Trophoblast cell (in vitro differentiated cells and primary cell): ENCODE results near the gene EPRS1.

Experiments used
- DNase-seq, 2 donors: peaks; one replicate each; pipeline ENCODE4 v3.0.0-alpha.2; 2016
- H2AFZ ChIP-seq: 2 replicates; pipeline ENCODE4 v1.6.1; 2013; ENCODE audit warnings: low read length, moderate library complexity, mild to moderate bottlenecking; ENCODE audit not compliant: insufficient read depth, poor library complexity
- H2AK5ac ChIP-seq: 2 replicates; pipeline ENCODE4 v1.6.1; 2013; ENCODE audit warnings: mild to moderate bottlenecking, low read length
- H2BK120ac ChIP-seq: 2 replicates; pipeline ENCODE4 v1.6.1; 2013; ENCODE audit warnings: low read length, mild to moderate bottlenecking, moderate library complexity; ENCODE audit not compliant: insufficient read depth, poor library complexity
- H2BK12ac ChIP-seq: 2 replicates; pipeline ENCODE4 v1.6.1; 2013; ENCODE audit warnings: mild to moderate bottlenecking, low read length, moderate library complexity
- H2BK5ac ChIP-seq: 2 replicates; pipeline ENCODE4 v1.6.1; 2013; ENCODE audit warnings: low read length, low read depth, moderate library complexity, mild to moderate bottlenecking; ENCODE audit not compliant: poor library complexity
- H3K14ac ChIP-seq: 2 replicates; pipeline ENCODE4 v1.6.1; 2013; ENCODE audit warnings: mild to moderate bottlenecking, low read length
- H3K18ac ChIP-seq: 2 replicates; pipeline ENCODE4 v1.6.1; 2013; ENCODE audit warnings: mild to moderate bottlenecking, low read length
- H3K23ac ChIP-seq: 2 replicates; pipeline ENCODE4 v1.6.1; 2013; ENCODE audit warnings: low read length
- H3K27ac ChIP-seq: 2 replicates; pipeline ENCODE4 v1.5.1; 2013; ENCODE audit warnings: low read depth, mild to moderate bottlenecking, inconsistent platforms, low read length, moderate library complexity
- H3K27me3 ChIP-seq: 2 replicates; pipeline ENCODE4 v1.6.1; 2013; ENCODE audit warnings: inconsistent platforms, mild to moderate bottlenecking, low read length, moderate library complexity; ENCODE audit not compliant: insufficient read depth
- H3K36me3 ChIP-seq, 2 experiments: 1 replicate in 1 of 2; 2 replicates in 1 of 2; pipeline ENCODE4 v1.6.1; 2013; ENCODE audit warnings: low read length in 2 of 2, mild to moderate bottlenecking in 2 of 2, moderate library complexity in 1 of 2; ENCODE audit not compliant: insufficient read depth in 2 of 2, control insufficient read depth in 1 of 2
- H3K4ac ChIP-seq: 2 replicates; pipeline ENCODE4 v1.6.1; 2013; ENCODE audit warnings: low read depth, mild to moderate bottlenecking, low read length, moderate library complexity
- H3K4me1 ChIP-seq, 2 experiments: 1 replicate in 1 of 2; 2 replicates in 1 of 2; pipeline ENCODE4 v1.6.1; 2013; ENCODE audit warnings: low read length in 2 of 2, mild to moderate bottlenecking in 2 of 2, moderate library complexity in 1 of 2; ENCODE audit not compliant: insufficient read depth in 2 of 2, control insufficient read depth in 1 of 2
- H3K4me2 ChIP-seq: 2 replicates; pipeline ENCODE4 v1.6.1; 2013; ENCODE audit warnings: inconsistent platforms, mild to moderate bottlenecking, low read length, moderate library complexity
- H3K4me3 ChIP-seq: 2 replicates; pipeline ENCODE4 v1.5.1; 2013; ENCODE audit warnings: mild to moderate bottlenecking, low read depth, low read length, inconsistent platforms
- H3K79me1 ChIP-seq: one replicate; pipeline ENCODE4 v1.6.1; 2013; ENCODE audit warnings: low read length
- H3K79me2 ChIP-seq: 2 replicates; pipeline ENCODE4 v1.6.1; 2013; ENCODE audit warnings: low read length, mild to moderate bottlenecking; ENCODE audit not compliant: control insufficient read depth, insufficient read depth, poor library complexity
- H3K9ac ChIP-seq: 2 replicates; pipeline ENCODE4 v1.6.1; 2013; ENCODE audit warnings: mild to moderate bottlenecking, low read length
- H3K9me3 ChIP-seq: 2 replicates; pipeline ENCODE4 v1.6.1; 2013; ENCODE audit warnings: low read depth, mild to moderate bottlenecking, control low read depth, inconsistent platforms, low read length; ENCODE audit not compliant: insufficient read depth
- H4K12ac ChIP-seq: 2 replicates; pipeline ENCODE4 v1.6.1; 2013; ENCODE audit warnings: low read depth, mild to moderate bottlenecking, low read length, moderate library complexity
- H4K8ac ChIP-seq: 2 replicates; pipeline ENCODE4 v1.6.1; 2013; ENCODE audit warnings: low read depth, mild to moderate bottlenecking, low read length, moderate library complexity
- H4K91ac ChIP-seq: one replicate; pipeline ENCODE4 v1.6.1; 2013; ENCODE audit warnings: low read depth, mild to moderate bottlenecking, low read length, moderate library complexity
- WGBS: extraction: QIAGEN DNeasy Blood & Tissue Kit; methylation state at CpG from one replicate; pipeline ENCODE4 v1.1.7; 2013; ENCODE audit warnings: missing lambda C conversion rate; ENCODE audit not compliant: insufficient read length, insufficient coverage; ENCODE audit errors: extremely low coverage; 5-methylcytosine and 5-hydroxymethylcytosine counted together

EPRS1 gene

GRCh38 chr1:220076861-220077762 lies 30.8 kb upstream of the EPRS1 start:
- H3K79me1 ChIP-seq, result no peaks in the 10 kb centered on the region
- H2BK12ac ChIP-seq, result no peak overlapping the region
- no peak overlapping the region for H3K4ac ChIP-seq
- no peaks in the 10 kb centered on the region for H3K4me1 ChIP-seq
- no peak overlapping the region for H3K4me3 ChIP-seq
- H3K9me3 ChIP-seq, result no peaks in the 10 kb centered on the region
- H4K8ac ChIP-seq, result no peak overlapping the region
- no peak overlapping the region for H3K27ac ChIP-seq
- WGBS, result no CpG with 5 or more reads among the region's 4 CpGs
- no peaks in the 10 kb centered on the region for H3K27me3 ChIP-seq
- H4K91ac ChIP-seq, result no peak overlapping the region
- no peak overlapping the region for H2BK120ac ChIP-seq
- no peak overlapping the region for H3K18ac ChIP-seq
- H2BK5ac ChIP-seq, result no peak overlapping the region
- DNase-seq, result no peak
- no peak overlapping the region for H3K4me2 ChIP-seq
- no peaks in the 10 kb centered on the region for H3K79me2 ChIP-seq
- no peak overlapping the region for H2AK5ac ChIP-seq
- no peak overlapping the region for H3K9ac ChIP-seq
- H2AFZ ChIP-seq, result no peak overlapping the region
- no peak overlapping the region for H4K12ac ChIP-seq
- peaks cover 8 to 10% of the 10 kb centered on the region in 2 experiments for H3K36me3 ChIP-seq
- no peak overlapping the region for H3K23ac ChIP-seq
- H3K14ac ChIP-seq, result no peak overlapping the region

DNA sequence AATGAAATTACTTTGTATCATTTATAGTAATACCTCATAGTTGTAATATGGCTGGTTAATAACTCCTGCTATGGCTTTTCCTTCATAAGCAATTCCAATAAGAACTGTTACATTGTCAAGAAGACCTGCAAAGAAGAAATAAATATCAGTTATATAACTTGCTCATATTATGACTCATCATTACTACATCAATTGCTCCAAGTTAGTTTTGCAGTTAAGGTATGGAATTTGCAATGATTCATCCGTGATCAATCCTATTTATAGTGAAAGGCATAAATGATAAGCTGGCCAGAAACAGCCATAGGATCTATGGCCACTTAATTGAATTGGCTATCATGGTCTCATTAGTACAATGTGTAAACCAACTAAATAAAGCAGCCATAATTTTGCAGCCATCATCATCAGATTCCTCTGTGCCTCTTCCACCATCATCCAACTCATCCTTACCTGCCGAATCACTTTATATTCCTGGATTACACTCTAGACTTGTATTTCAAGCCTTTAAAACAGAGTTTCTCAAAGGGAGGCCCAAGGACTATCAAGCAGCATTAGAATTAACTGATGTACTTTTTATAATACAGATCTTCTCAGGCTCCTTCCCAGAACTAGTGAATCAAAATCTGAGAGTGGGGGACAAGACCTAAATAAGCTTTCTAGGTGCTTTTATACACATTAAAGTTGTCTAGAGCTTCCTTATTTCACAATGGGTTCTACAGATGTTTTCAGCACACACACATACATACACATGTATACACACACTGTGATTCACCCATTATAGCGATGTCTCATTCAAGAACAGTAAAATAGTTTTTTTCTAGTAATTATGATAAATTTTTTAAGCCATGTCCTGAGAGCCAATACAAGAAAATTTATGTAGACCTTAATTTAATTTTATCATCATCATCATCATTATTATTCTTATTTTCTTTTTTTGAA lies 21.2 kb upstream of the EPRS1 start:
- Histone ChIP-seq H3K79me1 (no peaks in the 10 kb centered on the region), H3K4me1 (no peaks in the 10 kb centered on the region), H3K4ac (no peak overlapping the region), H3K9me3 (no peaks in the 10 kb centered on the region), H2BK5ac (no peak overlapping the region), H3K79me2 (no peaks in the 10 kb centered on the region), H2AFZ (no peak overlapping the region), H3K36me3 (peaks cover 7 to 12% of the 10 kb centered on the region in 2 experiments), H3K4me2 (no peak overlapping the region), H3K9ac (no peak overlapping the region), H3K27me3 (no peaks in the 10 kb centered on the region), H4K8ac (no peak overlapping the region), H4K12ac (no peak overlapping the region), H3K18ac (no peak overlapping the region), H2BK120ac (no peak overlapping the region), H2AK5ac (no peak overlapping the region), H3K14ac (no peak overlapping the region), H3K4me3 (no peak overlapping the region), H3K23ac (no peak overlapping the region), H4K91ac (no peak overlapping the region), H2BK12ac (no peak overlapping the region), H3K27ac (no peak overlapping the region)
- DNase-seq, result no peak
- no CpG with 5 or more reads among the region's 3 CpGs for WGBS

DNA sequence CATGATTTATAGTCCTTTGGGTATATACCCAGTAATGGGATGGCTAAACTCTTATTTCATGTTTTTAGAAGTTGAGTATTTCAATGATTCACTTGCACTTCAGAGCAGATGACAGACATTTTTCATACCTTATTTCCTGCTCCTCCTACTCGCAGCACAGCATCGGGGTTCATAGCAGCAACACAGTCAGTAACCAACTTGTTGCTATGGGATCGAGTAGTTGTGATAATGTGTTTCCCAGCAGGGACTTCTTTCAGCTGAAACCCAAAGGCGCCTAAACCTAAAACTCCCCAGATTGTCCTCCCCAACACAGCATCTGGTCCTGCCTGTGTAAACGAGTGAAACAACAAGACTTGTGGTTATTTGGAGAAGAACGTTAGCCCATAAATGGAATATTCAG lies 16.3 kb upstream of the EPRS1 start:
- Histone ChIP-seq H3K27me3 (no peaks in the 10 kb centered on the region), H3K79me1 (no peaks in the 10 kb centered on the region)

GRCh38 chr1:220060876-220061275 lies 14.6 kb upstream of the EPRS1 start:
- Histone ChIP-seq H3K9me3 (no peaks in the 10 kb centered on the region), H4K12ac (no peak overlapping the region), H3K4me2 (no peak overlapping the region), H3K79me1 (no peaks in the 10 kb centered on the region), H4K8ac (no peak overlapping the region), H3K27me3 (no peaks in the 10 kb centered on the region), H2AK5ac (no peak overlapping the region), H3K23ac (no peak overlapping the region), H2BK5ac (no peak overlapping the region), H3K14ac (no peak overlapping the region), H3K4ac (no peak overlapping the region), H3K4me3 (no peak overlapping the region), H3K4me1 (no peaks in the 10 kb centered on the region), H3K27ac (no peak overlapping the region), H3K36me3 (peaks cover 10 to 14% of the 10 kb centered on the region in 2 experiments), H3K79me2 (no peaks in the 10 kb centered on the region), H2BK12ac (no peak overlapping the region), H2AFZ (no peak overlapping the region), H2BK120ac (no peak overlapping the region), H3K18ac (no peak overlapping the region), H4K91ac (no peak overlapping the region), H3K9ac (no peak overlapping the region)
- no CpG with 5 or more reads among the region's 3 CpGs for WGBS
- DNase-seq, result no peak

More for the DNA sequence above, 16.3 kb upstream of the EPRS1 start:
- no peak overlapping the region for H2BK5ac ChIP-seq
- no peak for DNase-seq
- WGBS, result no CpG with 5 or more reads among the region's 6 CpGs
- H3K27ac ChIP-seq, result no peak overlapping the region
- no peak overlapping the region for H3K4me3 ChIP-seq
- H3K18ac ChIP-seq, result no peak overlapping the region
- H3K14ac ChIP-seq, result no peak overlapping the region
- H2BK12ac ChIP-seq, result no peak overlapping the region
- H3K79me2 ChIP-seq, result no peaks in the 10 kb centered on the region
- H2AK5ac ChIP-seq, result no peak overlapping the region
- no peak overlapping the region for H3K4me2 ChIP-seq
- H4K91ac ChIP-seq, result no peak overlapping the region
- no peak overlapping the region for H2BK120ac ChIP-seq
- no peak overlapping the region for H3K23ac ChIP-seq
- H2AFZ ChIP-seq, result no peak overlapping the region
- no peak overlapping the region for H3K4ac ChIP-seq
- no peak overlapping the region for H4K8ac ChIP-seq
- H3K36me3 ChIP-seq, result peaks cover 10 to 12% of the 10 kb centered on the region in 2 experiments
- no peak overlapping the region for H4K12ac ChIP-seq
- H3K9me3 ChIP-seq, result no peaks in the 10 kb centered on the region
- H3K4me1 ChIP-seq, result no peaks in the 10 kb centered on the region
- H3K9ac ChIP-seq, result no peak overlapping the region
